H9 (cell line): ENCODE results near the gene LTA4H. TPM values are rescaled to one million over a fixed set of nuclear protein-coding genes. Genes with fewer than 3 reads are reported as not detected.

Experiments used
- DNase-seq: peaks from one replicate; pipeline ENCODE4 v3.0.0-alpha.2; 2017
- H2AFZ ChIP-seq: one replicate; pipeline ENCODE4 v1.6.1; 2013; ENCODE audit warnings: mild to moderate bottlenecking, low read length, control low read depth, moderate library complexity
- H2AK5ac ChIP-seq: 2 replicates; pipeline ENCODE4 v1.6.1; 2013; ENCODE audit warnings: low read length, control low read depth, mixed read lengths; ENCODE audit not compliant: insufficient read length
- H2BK120ac ChIP-seq: one replicate; pipeline ENCODE4 v1.6.1; 2013; ENCODE audit warnings: low read depth, mild to moderate bottlenecking, low read length, control low read depth, inconsistent platforms; ENCODE audit not compliant: poor library complexity, severe bottlenecking
- H2BK12ac ChIP-seq: 2 replicates; pipeline ENCODE4 v1.6.1; 2013; ENCODE audit warnings: low read length, control low read depth, mixed read lengths, low read depth; ENCODE audit not compliant: insufficient read length
- H2BK15ac ChIP-seq: 2 replicates; pipeline ENCODE4 v1.6.1; 2013; ENCODE audit warnings: low read depth, low read length, control low read depth
- H2BK20ac ChIP-seq: one replicate; pipeline ENCODE4 v1.6.1; 2013; ENCODE audit warnings: low read depth, mild to moderate bottlenecking, low read length, control low read depth, inconsistent platforms; ENCODE audit not compliant: poor library complexity, severe bottlenecking
- H2BK5ac ChIP-seq: 2 replicates; pipeline ENCODE4 v1.6.1; 2013; ENCODE audit warnings: low read length, control low read depth, mixed read lengths; ENCODE audit not compliant: insufficient read length
- H3K14ac ChIP-seq: 2 replicates; pipeline ENCODE4 v1.6.1; 2013; ENCODE audit warnings: low read length, control low read depth; ENCODE audit not compliant: insufficient read depth
- H3K18ac ChIP-seq: 2 replicates; pipeline ENCODE4 v1.6.1; 2013; ENCODE audit warnings: low read depth, mild to moderate bottlenecking, mixed read lengths, low read length, control low read depth; ENCODE audit not compliant: insufficient read length
- H3K23ac ChIP-seq: 2 replicates; pipeline ENCODE4 v1.6.1; 2013; ENCODE audit warnings: low read length, control low read depth, mixed read lengths, low read depth; ENCODE audit not compliant: insufficient read length
- H3K23me2 ChIP-seq: 2 replicates; pipeline ENCODE4 v1.6.1; 2013; ENCODE audit warnings: low read depth, mild to moderate bottlenecking, mixed read lengths, low read length, control low read depth; ENCODE audit not compliant: insufficient read length, poor library complexity, severe bottlenecking
- H3K27ac ChIP-seq: 2 replicates; pipeline ENCODE4 v1.5.1; 2013; ENCODE audit warnings: low read length, control low read depth, mixed read lengths, low read depth; ENCODE audit not compliant: insufficient read length
- H3K27me3 ChIP-seq: 2 replicates; pipeline ENCODE4 v1.6.1; 2013; ENCODE audit warnings: low read length, control low read depth, inconsistent platforms; ENCODE audit not compliant: insufficient read depth
- H3K4ac ChIP-seq: 2 replicates; pipeline ENCODE4 v1.6.1; 2013; ENCODE audit warnings: low read depth, mild to moderate bottlenecking, control low read depth, inconsistent platforms, low read length, moderate library complexity
- H3K4me1 ChIP-seq: 2 replicates; pipeline ENCODE4 v1.6.1; 2013; ENCODE audit warnings: low read length, control low read depth, inconsistent platforms; ENCODE audit not compliant: insufficient read depth
- H3K4me2 ChIP-seq: 2 replicates; pipeline ENCODE4 v1.6.1; 2013; ENCODE audit warnings: low read length, control low read depth, mixed read lengths; ENCODE audit not compliant: insufficient read length, insufficient read depth
- H3K56ac ChIP-seq: 2 replicates; pipeline ENCODE4 v1.6.1; 2013; ENCODE audit warnings: low read depth, mild to moderate bottlenecking, mixed read lengths, low read length, control low read depth; ENCODE audit not compliant: insufficient read length
- H3K79me1 ChIP-seq: 2 replicates; pipeline ENCODE4 v1.6.1; 2013; ENCODE audit warnings: low read depth, mild to moderate bottlenecking, moderate library complexity, low read length, control low read depth, inconsistent platforms; ENCODE audit not compliant: insufficient read depth, poor library complexity, severe bottlenecking
- H3K79me2 ChIP-seq: 2 replicates; pipeline ENCODE4 v1.6.1; 2013; ENCODE audit warnings: low read length, control low read depth, inconsistent platforms; ENCODE audit not compliant: insufficient read depth
- H3K9ac ChIP-seq: 2 replicates; pipeline ENCODE4 v1.6.1; 2013; ENCODE audit warnings: low read length, control low read depth, mixed read lengths; ENCODE audit not compliant: insufficient read length; ENCODE audit errors: extremely low read depth
- H3K9me3 ChIP-seq: one replicate; pipeline ENCODE4 v1.6.1; 2013; ENCODE audit warnings: low read depth, low read length, inconsistent platforms; ENCODE audit not compliant: control insufficient read depth
- H3T11ph ChIP-seq: one replicate; pipeline ENCODE4 v1.6.1; 2013; ENCODE audit warnings: mild to moderate bottlenecking, low read length, control low read depth, inconsistent platforms
- H4K20me1 ChIP-seq: one replicate; pipeline ENCODE4 v1.6.1; 2013; ENCODE audit not compliant: control insufficient read depth, insufficient read length, insufficient read depth
- H4K5ac ChIP-seq: 2 replicates; pipeline ENCODE4 v1.6.1; 2013; ENCODE audit warnings: low read depth, mild to moderate bottlenecking, mixed read lengths, low read length, control low read depth; ENCODE audit not compliant: insufficient read length
- H4K8ac ChIP-seq: replicated peaks from 2 replicates; pipeline ENCODE4 v1.6.1; 2013; ENCODE audit warnings: low read length, control low read depth, mixed read lengths, low read depth; ENCODE audit not compliant: insufficient read length
- H4K91ac ChIP-seq: 2 replicates; pipeline ENCODE4 v1.6.1; 2013; ENCODE audit warnings: low read depth, mild to moderate bottlenecking, moderate library complexity, mixed read lengths, low read length, control low read depth; ENCODE audit not compliant: insufficient read length
- H3K27ac Mint-ChIP-seq, 3 experiments: 2 replicates in 2 of 3; 3 replicates in 1 of 3; pipeline ENCODE4 v1.8.0; 2020 to 2021; ENCODE audit warnings: mixed read lengths in 3 of 3, mild to moderate bottlenecking in 1 of 3, moderate library complexity in 1 of 3
- H3K27me3 Mint-ChIP-seq: 2 replicates; pipeline ENCODE4 v1.8.0; 2021; ENCODE audit warnings: low read depth, mild to moderate bottlenecking, moderate library complexity, mixed read lengths
- H3K36me3 Mint-ChIP-seq, 3 experiments: 2 replicates in 2 of 3; 3 replicates in 1 of 3; pipeline ENCODE4 v1.8.0; 2020 to 2021; ENCODE audit warnings: low read depth in 3 of 3, mixed read lengths in 3 of 3; ENCODE audit not compliant: insufficient read depth in 1 of 3
- H3K4me1 Mint-ChIP-seq, 2 experiments: 2 replicates each; pipeline ENCODE4 v1.8.0; 2020; ENCODE audit warnings: mixed read lengths in 2 of 2
- H3K4me3 Mint-ChIP-seq, 2 experiments: 2 replicates in 1 of 2; 3 replicates in 1 of 2; pipeline ENCODE4 v1.8.0; 2020 to 2021; ENCODE audit warnings: mild to moderate bottlenecking in 2 of 2, mixed read lengths in 2 of 2, moderate library complexity in 1 of 2
- H3K9me3 Mint-ChIP-seq, 2 experiments: 2 replicates in 1 of 2; 3 replicates in 1 of 2; pipeline ENCODE4 v1.8.0; 2020; ENCODE audit warnings: mild to moderate bottlenecking in 2 of 2, mixed read lengths in 2 of 2, moderate library complexity in 1 of 2
- WGBS: extraction: QIAGEN DNeasy Blood & Tissue Kit; methylation state at CpG from one replicate; pipeline ENCODE4 v1.1.7; 2013; ENCODE audit warnings: missing lambda C conversion rate, low lambda C conversion rate, mixed read lengths; ENCODE audit not compliant: insufficient read length; ENCODE audit errors: extremely low coverage; 5-methylcytosine and 5-hydroxymethylcytosine counted together
- total RNA-seq: library from RNA; stranded (reverse); gene quantifications from 2 replicates; pipeline ENCODE4 v1.2.1, GENCODE V29; 2021
- TF ChIP-seq, protein P1 (sequence below): fragments of 200-600 bp; sonication (generic); conservative IDR thresholded peaks from 3 replicates; pipeline ENCODE4 v1.8.0; 2021; ENCODE audit warnings: antibody characterized with exemption, mild to moderate bottlenecking

LTA4H gene
- total RNA-seq, 1 experiment from 2014 or later, result 144 TPM

DNA sequence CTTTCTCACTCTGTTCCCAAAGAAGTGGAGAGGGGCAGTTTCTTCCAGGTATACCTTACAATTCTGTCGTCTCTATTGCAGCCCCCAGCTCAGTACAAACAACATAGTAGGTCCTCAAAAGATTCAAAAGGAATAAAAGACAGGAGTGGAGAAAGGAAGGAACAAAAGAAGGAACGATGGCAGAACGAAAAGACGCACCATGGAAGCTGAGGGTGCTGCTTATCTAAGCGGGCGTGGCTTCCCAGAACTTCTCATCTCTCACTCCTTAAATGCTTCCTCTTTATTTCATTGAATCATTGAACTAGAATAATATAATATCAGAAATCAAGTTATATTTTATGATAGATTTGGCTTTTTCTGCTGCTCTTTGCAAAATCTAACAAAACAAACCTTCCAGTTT, 13.7 kb upstream of the LTA4H start:
- Histone ChIP-seq H2BK20ac (no peak overlapping the region), H3K18ac (no peak overlapping the region), H4K8ac (no peak overlapping the region), H3T11ph (no peak overlapping the region), H2BK12ac (no peak overlapping the region), H3K27me3 (no peaks in the 10 kb centered on the region), H3K4me1 (no peaks in the 10 kb centered on the region), H3K23me2 (no peaks in the 10 kb centered on the region), H3K14ac (no peak overlapping the region), H2AFZ (no peak overlapping the region), H3K4me2 (no peak overlapping the region), H4K20me1 (no peaks in the 10 kb centered on the region), H2BK15ac (no peak overlapping the region), H4K91ac (no peak overlapping the region), H3K27ac (no peak overlapping the region), H3K9me3 (no peaks in the 10 kb centered on the region), H3K23ac (no peak overlapping the region), H2AK5ac (no peak overlapping the region), H4K5ac (no peak overlapping the region), H3K79me1 (no peaks in the 10 kb centered on the region), H3K56ac (no peak overlapping the region), H3K79me2 (no peaks in the 10 kb centered on the region), H2BK5ac (no peak overlapping the region), H3K4ac (no peak overlapping the region), H3K9ac (no peak overlapping the region), H2BK120ac (no peak overlapping the region)
- Mint-ChIP-seq H3K36me3 (no peaks in the 10 kb centered on the region; a peak in 2 of 7 replicates), H3K27me3 (no peaks in the 10 kb centered on the region), H3K4me3 (no peak overlapping the region), H3K9me3 (peaks cover 7 to 15% of the 10 kb centered on the region in 2 experiments), H3K27ac (no peak overlapping the region), H3K4me1 (no peaks in the 10 kb centered on the region)
- DNase-seq, result no peak
- no CpG with 5 or more reads among the region's 6 CpGs for WGBS
- TF ChIP-seq, protein P1, sequence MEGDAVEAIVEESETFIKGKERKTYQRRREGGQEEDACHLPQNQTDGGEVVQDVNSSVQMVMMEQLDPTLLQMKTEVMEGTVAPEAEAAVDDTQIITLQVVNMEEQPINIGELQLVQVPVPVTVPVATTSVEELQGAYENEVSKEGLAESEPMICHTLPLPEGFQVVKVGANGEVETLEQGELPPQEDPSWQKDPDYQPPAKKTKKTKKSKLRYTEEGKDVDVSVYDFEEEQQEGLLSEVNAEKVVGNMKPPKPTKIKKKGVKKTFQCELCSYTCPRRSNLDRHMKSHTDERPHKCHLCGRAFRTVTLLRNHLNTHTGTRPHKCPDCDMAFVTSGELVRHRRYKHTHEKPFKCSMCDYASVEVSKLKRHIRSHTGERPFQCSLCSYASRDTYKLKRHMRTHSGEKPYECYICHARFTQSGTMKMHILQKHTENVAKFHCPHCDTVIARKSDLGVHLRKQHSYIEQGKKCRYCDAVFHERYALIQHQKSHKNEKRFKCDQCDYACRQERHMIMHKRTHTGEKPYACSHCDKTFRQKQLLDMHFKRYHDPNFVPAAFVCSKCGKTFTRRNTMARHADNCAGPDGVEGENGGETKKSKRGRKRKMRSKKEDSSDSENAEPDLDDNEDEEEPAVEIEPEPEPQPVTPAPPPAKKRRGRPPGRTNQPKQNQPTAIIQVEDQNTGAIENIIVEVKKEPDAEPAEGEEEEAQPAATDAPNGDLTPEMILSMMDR, result no peak
